HL-60 (cell line): Measurements from ENCODE around the gene CLDN16.

Source experiments
- DNase-seq, 2 experiments: peaks; one replicate each; pipeline ENCODE4 v3.0.0-alpha.2; 2010 to 2020; ENCODE audit warnings: low read depth in 1 of 2, low spot score in 1 of 2
- H3K27ac ChIP-seq: fragments of 250-450 bp; sonication (Bioruptor Pico); replicated peaks from 2 replicates; pipeline ENCODE4 v1.5.1; 2020; ENCODE audit warnings: mild to moderate bottlenecking, moderate library complexity
- H3K27me3 ChIP-seq: fragments of 250-450 bp; sonication (Bioruptor Pico); 2 replicates; pipeline ENCODE4 v1.5.1; 2021; ENCODE audit warnings: mild to moderate bottlenecking, moderate library complexity; ENCODE audit not compliant: insufficient read depth, poor library complexity, severe bottlenecking
- H3K4me3 ChIP-seq: replicated peaks from 2 replicates; pipeline ENCODE4 v1.5.1; 2011; ENCODE audit warnings: mild to moderate bottlenecking, control low read depth, low read length; ENCODE audit not compliant: insufficient read depth
- GABPA ChIP-seq: IDR thresholded peaks from 2 replicates; pipeline ENCODE4 v1.6.1; 2012; ENCODE audit warnings: low read depth
- POLR2AphosphoS5 ChIP-seq: IDR thresholded peaks from 2 replicates; pipeline ENCODE4 v1.6.1; 2012; ENCODE audit warnings: low read depth
- SPI1 ChIP-seq: IDR thresholded peaks from 2 replicates; pipeline ENCODE4 v1.6.1; 2012; ENCODE audit warnings: low read depth, mild to moderate bottlenecking, borderline replicate concordance
- TF ChIP-seq, protein P1 (sequence below): IDR thresholded peaks from 2 replicates; pipeline ENCODE4 v1.6.1; 2012; ENCODE audit warnings: low read depth; ENCODE audit not compliant: insufficient replicate concordance
- TF ChIP-seq, protein P2 (sequence below): IDR thresholded peaks from one replicate; pipeline ENCODE4 v1.5.1; 2011; ENCODE audit warnings: low read length, control low read depth, inconsistent platforms; ENCODE audit not compliant: insufficient read depth

The CLDN16 gene

DNA sequence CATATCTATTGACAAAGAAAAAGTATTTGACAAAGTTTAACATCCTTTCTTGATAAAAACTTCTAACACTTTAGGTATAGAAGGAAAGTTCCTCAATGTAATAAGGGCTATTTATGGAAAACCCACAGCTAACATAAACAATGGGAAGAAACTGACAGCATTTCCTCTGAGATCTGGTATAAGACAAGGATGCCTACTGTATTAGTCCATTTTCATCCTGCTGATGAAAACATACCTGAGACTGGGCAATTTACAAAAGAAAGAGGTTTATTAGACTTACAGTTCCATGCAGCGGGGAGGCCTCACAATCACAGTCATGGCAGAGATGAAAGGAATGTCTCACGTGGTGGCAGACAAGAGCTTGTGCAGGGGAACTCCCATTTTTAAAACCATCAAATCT is 47.9 kb upstream of the CLDN16 start:
- no peak overlapping the region for H3K4me3 ChIP-seq
- DNase-seq = no peak
- H3K27me3 ChIP-seq = no peaks in the 10 kb centered on the region
- H3K27ac ChIP-seq = no peak overlapping the region
- TF ChIP-seq, protein P1, sequence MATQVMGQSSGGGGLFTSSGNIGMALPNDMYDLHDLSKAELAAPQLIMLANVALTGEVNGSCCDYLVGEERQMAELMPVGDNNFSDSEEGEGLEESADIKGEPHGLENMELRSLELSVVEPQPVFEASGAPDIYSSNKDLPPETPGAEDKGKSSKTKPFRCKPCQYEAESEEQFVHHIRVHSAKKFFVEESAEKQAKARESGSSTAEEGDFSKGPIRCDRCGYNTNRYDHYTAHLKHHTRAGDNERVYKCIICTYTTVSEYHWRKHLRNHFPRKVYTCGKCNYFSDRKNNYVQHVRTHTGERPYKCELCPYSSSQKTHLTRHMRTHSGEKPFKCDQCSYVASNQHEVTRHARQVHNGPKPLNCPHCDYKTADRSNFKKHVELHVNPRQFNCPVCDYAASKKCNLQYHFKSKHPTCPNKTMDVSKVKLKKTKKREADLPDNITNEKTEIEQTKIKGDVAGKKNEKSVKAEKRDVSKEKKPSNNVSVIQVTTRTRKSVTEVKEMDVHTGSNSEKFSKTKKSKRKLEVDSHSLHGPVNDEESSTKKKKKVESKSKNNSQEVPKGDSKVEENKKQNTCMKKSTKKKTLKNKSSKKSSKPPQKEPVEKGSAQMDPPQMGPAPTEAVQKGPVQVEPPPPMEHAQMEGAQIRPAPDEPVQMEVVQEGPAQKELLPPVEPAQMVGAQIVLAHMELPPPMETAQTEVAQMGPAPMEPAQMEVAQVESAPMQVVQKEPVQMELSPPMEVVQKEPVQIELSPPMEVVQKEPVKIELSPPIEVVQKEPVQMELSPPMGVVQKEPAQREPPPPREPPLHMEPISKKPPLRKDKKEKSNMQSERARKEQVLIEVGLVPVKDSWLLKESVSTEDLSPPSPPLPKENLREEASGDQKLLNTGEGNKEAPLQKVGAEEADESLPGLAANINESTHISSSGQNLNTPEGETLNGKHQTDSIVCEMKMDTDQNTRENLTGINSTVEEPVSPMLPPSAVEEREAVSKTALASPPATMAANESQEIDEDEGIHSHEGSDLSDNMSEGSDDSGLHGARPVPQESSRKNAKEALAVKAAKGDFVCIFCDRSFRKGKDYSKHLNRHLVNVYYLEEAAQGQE = no peak

DNA sequence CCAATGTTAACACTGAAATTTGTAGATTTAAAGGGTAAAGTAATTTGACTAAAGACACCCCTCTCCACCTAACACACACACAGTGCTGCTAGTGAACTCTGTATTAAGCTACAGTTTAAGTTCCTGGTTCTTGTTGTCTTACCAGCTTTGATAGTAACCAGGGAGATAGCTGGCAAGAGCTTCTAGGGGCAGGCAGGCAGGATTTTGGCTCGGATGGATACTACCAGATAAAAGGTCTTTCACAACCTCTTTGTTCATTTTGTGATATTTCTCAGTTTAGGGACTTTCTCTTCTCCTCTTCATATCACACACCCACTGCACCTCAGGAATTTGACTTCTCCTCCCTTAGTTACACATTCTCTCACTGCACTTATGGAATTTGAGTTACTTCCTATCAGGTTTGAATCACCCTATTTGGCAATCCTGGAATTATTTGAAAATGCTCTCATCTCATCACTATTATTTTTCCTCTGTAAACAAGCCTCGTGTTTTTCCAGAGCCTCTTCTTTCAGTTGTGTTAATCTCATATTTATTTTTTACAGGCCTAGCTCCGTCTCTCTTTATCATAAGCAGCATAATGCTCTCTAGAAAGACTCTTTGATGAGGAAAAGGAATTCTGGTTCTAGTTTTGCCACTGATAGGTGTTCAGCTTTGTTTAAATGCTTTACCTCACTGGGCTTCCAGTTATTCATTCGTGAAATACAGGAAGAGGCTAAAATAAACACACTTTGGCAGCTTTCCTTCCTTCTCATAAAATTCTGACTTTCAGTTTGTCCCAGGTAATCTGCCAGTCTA is 42.7 kb upstream of the CLDN16 start:
- no peak for DNase-seq
- H3K27me3 ChIP-seq = no peaks in the 10 kb centered on the region
- no peak for TF ChIP-seq GABPA
- TF ChIP-seq, protein P1 = no peak
- TF ChIP-seq SPI1 = no peak
- TF ChIP-seq, protein P2, sequence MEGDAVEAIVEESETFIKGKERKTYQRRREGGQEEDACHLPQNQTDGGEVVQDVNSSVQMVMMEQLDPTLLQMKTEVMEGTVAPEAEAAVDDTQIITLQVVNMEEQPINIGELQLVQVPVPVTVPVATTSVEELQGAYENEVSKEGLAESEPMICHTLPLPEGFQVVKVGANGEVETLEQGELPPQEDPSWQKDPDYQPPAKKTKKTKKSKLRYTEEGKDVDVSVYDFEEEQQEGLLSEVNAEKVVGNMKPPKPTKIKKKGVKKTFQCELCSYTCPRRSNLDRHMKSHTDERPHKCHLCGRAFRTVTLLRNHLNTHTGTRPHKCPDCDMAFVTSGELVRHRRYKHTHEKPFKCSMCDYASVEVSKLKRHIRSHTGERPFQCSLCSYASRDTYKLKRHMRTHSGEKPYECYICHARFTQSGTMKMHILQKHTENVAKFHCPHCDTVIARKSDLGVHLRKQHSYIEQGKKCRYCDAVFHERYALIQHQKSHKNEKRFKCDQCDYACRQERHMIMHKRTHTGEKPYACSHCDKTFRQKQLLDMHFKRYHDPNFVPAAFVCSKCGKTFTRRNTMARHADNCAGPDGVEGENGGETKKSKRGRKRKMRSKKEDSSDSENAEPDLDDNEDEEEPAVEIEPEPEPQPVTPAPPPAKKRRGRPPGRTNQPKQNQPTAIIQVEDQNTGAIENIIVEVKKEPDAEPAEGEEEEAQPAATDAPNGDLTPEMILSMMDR = no peak
- no peak for TF ChIP-seq POLR2AphosphoS5
- no peak overlapping the region for H3K27ac ChIP-seq
- H3K4me3 ChIP-seq = no peak overlapping the region

DNA sequence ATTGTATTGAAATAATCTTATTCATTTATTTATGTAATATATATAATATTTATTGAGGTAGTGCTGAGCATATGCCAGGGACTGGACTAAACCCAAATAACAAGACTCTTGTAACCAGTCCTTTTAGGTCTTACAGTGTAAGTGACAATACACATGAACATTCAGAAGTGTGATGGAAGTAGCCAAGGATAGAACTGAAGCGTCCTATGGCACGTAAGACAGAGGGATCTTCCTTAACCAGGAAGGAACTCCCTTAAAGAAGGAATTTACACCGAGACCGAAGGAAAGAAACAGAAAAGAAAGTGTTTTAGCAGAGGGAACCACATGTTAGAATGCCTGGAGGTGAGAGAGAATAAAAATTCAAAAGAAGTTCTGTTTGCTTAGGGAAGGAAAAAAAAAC is 42.1 kb upstream of the CLDN16 start:
- no peaks in the 10 kb centered on the region for H3K27me3 ChIP-seq
- TF ChIP-seq GABPA (no peak), SPI1 (no peak), POLR2AphosphoS5 (no peak)
- TF ChIP-seq, protein P1 = no peak
- TF ChIP-seq, protein P2 = no peak
- no peak overlapping the region for H3K4me3 ChIP-seq
- no peak for DNase-seq
- no peak overlapping the region for H3K27ac ChIP-seq
